GM13976 (cell line): Measurements from ENCODE around the gene UPF2.

ENCODE experiments used
- DNase-seq: peaks from one replicate; pipeline ENCODE4 v3.0.0; 2012; ENCODE audit warnings: low spot score
- CTCF ChIP-seq: IDR thresholded peaks from 2 replicates; pipeline ENCODE4 v1.5.1; 2012; ENCODE audit warnings: borderline replicate concordance, mild to moderate bottlenecking; ENCODE audit not compliant: insufficient read depth; ENCODE audit errors: extremely low read depth, missing control alignments, control extremely low read depth
- in situ Hi-C: fragments of 300-500 bp; cut with MboI; formaldehyde crosslinking; loops from one replicate; pipeline ENCODE4 v1.12.0; 2022; ENCODE audit warnings: low sequenced_read_pairs, mixed read lengths, inconsistent platforms; ENCODE audit not compliant: unreplicated experiment

The UPF2 gene

GRCh38 chr10:11901833-11902475, 140.7 kb downstream of the UPF2 start:
- no peak for TF ChIP-seq CTCF
- in situ Hi-C loops, result no loop called here
- DNase-seq, result no peak

GRCh38 chr10:11901454-11901832, 141.2 kb downstream of the UPF2 start:
- in situ Hi-C loops, result no loop called here
- no peak for TF ChIP-seq CTCF
- no peak for DNase-seq

GRCh38 chr10:11901036-11901301, 141.6 kb downstream of the UPF2 start:
- DNase-seq, result no peak
- in situ Hi-C loops, result no loop called here
- TF ChIP-seq CTCF, result no peak

- no peak for DNase-seq
- in situ Hi-C loops, result no loop called here
- TF ChIP-seq CTCF, result no peak
These were observed 143.3 kb downstream of the UPF2 start for GRCh38 chr10:11899067-11899876.

GRCh38 chr10:11898372-11899066, 144.1 kb downstream of the UPF2 start:
- DNase-seq, result no peak
- no peak for TF ChIP-seq CTCF
- in situ Hi-C loops, result no loop called here

- no peak for DNase-seq
- TF ChIP-seq CTCF, result no peak
- in situ Hi-C loops, result no loop called here
These were observed 144.6 kb downstream of the UPF2 start for GRCh38 chr10:11898033-11898371.
